ENCODE results near the gene HGFAC. TPM values are rescaled to one million over a fixed set of nuclear protein-coding genes. Genes with fewer than 3 reads are reported as not detected.

The HGFAC gene
- total and polyA plus RNA-seq, 4 experiments from 2014 or later: 0.17 TPM; not detected in 3

DNA sequence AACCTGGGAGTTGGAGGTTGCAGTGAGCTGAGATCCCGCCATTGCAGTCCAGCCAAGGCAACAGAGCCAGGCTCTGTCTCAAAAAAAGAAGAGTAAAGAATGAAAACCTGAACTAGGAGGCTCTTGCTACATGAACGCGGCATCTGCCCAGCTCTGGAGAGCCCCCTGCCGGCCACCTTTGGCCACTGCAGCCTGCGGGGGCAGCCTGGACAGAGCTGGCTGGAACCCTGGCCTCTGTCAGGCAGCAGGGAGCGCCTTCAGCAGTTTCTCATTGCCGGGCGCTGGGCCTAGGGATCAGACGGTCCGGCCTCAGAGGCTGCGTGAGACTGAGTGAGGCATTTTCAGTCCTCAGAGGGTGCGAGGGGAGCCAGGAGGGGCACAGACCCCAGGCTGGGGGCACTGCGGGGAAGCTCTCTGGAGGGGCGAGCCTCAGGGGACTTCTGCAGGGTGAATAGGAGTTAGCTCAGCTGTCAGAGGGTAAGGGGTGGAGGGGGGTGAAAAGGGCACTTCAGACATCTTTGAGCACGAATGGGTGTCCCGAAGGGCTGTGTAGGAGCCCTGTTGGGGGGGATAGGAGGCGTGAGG, 38.9 kb downstream of the HGFAC start:
- intact Hi-C loops (cut with micrococcal nuclease): loop anchor here (1.0 kb wide), 1 partner anchor 374 kb away; no protein-coding TSS in a partner anchor
- H3K4me3 Mint-ChIP-seq: no peak overlapping the region

DNA sequence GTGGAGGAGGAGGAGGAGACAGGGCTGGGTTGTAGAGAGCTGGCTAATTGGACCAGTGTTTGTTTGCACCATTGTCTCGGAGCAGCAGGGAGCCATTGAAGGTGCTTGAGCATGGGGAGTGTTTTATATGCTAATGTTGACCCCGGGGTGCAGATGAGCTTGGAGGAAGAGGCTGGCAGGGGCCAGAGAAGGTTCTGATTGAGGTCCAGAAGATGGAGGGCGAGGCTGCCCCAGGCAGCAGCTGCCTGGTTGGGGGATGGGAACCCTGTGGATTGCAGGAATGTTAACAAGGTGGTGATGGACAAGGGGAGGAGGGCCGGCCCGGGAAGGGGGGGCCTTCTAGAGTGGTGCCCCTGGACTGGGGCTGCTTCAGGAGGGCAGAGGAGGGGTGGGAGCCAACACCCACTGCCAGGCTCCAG, 39.4 kb downstream of the HGFAC start:
- POLR2A ChIA-PET (ENCODE audit: partially characterized antibody): interaction anchor here (1.1 kb wide), 1 partner anchor 135 kb away, joined by 3 read pairs; no protein-coding TSS in a partner anchor
- H3K36me3 Mint-ChIP-seq: no peaks in the 10 kb centered on the region
- H3K27ac Mint-ChIP-seq: no peak overlapping the region

More for the DNA sequence above, 38.9 kb downstream of the HGFAC start:
- no peaks in the 10 kb centered on the region for H3K9me3 ChIP-seq (ENCODE audit: control insufficient read depth in 1 of 2, low read length in 2 of 2)
- DNase-seq: peak in 4 of 5 donors; percentile 54 to 67 (median 62)
- H3K9me3 Mint-ChIP-seq: peaks cover 0 to 2% (median 0%) of the 10 kb centered on the region in 8 donors
- no peak overlapping the region for H3K27ac ChIP-seq (ENCODE audit: low read depth, low read length)
- peaks cover 0 to 4% (median under 1%) of the 10 kb centered on the region in 4 donors for H3K4me1 Mint-ChIP-seq
- H3K4me3 ChIP-seq (ENCODE audit: low read length in 2 of 2): no peak overlapping the region
- no peaks in the 10 kb centered on the region for H3K36me3 Mint-ChIP-seq
- no peaks in the 10 kb centered on the region for H3K36me3 ChIP-seq (ENCODE audit: insufficient read depth, low read length)
- peak overlapping the region in 1 of 7 donors; percentile 12 for H3K27ac Mint-ChIP-seq
- POLR2A ChIA-PET (ENCODE audit: partially characterized antibody): interaction anchor here (1.1 kb wide), 1 partner anchor 135 kb away, joined by 3 read pairs; no protein-coding TSS in a partner anchor
- CTCF ChIA-PET (ENCODE audit: partially characterized antibody): interaction anchor here (0.9 to 3.2 kb wide), 17 partner anchors 9 to 400 kb away, joined by 3 to 37 read pairs (median 4); no protein-coding TSS in a partner anchor
- no peaks in the 10 kb centered on the region for H3K27me3 ChIP-seq (ENCODE audit: insufficient read depth, low read length)
- peaks cover 7% of the 10 kb centered on the region for H3K4me1 ChIP-seq (ENCODE audit: insufficient read depth, low read length)
- H3K27me3 Mint-ChIP-seq: peaks cover 13 to 14% of the 10 kb centered on the region in 2 donors

DNA sequence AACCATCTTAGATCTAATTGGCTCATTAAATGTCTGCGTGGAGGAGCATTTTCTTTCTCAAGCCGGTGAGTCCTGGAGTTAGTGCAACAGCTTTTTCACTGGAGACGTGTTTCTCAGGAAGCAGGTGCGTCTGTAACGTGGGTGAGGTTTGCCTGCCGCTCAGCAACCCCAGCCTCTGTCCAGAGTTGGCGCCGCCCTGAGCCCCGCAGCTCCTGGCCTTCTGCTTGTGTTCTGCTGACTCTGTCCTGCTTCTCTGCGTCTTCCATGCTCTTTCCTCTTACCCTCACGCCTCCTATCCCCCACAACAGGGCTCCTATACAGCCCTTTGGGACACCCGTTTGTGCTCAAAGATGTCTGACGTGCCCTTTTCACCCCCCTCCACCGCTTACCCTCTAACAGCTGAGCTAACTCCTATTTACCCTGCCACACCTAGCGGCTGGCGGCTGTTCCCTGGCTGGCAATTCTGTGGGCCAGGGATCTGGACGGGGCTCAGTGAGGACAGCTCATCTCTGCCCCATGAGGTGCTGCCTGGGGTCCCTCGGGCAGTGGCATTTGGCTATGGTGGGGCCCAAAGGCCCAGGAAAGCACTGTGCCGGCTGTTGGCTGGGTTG, 40.1 kb downstream of the HGFAC start:
- H3K36me3 Mint-ChIP-seq: no peaks in the 10 kb centered on the region
- Histone ChIP-seq H3K4me3 (ENCODE audit: low read length in 2 of 2) (no peak overlapping the region), H3K27ac (ENCODE audit: low read depth, low read length) (no peak overlapping the region), H3K9me3 (ENCODE audit: control insufficient read depth in 1 of 2, low read length in 2 of 2) (no peaks in the 10 kb centered on the region), H3K4me1 (ENCODE audit: insufficient read depth, low read length) (peaks cover 7% of the 10 kb centered on the region), H3K36me3 (ENCODE audit: insufficient read depth, low read length) (no peaks in the 10 kb centered on the region), H3K27me3 (ENCODE audit: insufficient read depth, low read length) (no peaks in the 10 kb centered on the region)
- CTCF ChIA-PET (ENCODE audit: partially characterized antibody): interaction anchor here (1.0 to 3.2 kb wide), 5 partner anchors 125 to 376 kb away, joined by 3 to 37 read pairs (median 20); no protein-coding TSS in a partner anchor
- peaks cover 12 to 17% of the 10 kb centered on the region in 2 donors for H3K27me3 Mint-ChIP-seq
- H3K27ac Mint-ChIP-seq: no peak overlapping the region
- peaks cover 0 to 2% (median 0%) of the 10 kb centered on the region in 8 donors for H3K9me3 Mint-ChIP-seq
- POLR2A ChIA-PET (ENCODE audit: partially characterized antibody): no interaction called here
- peaks cover 0 to 4% (median under 1%) of the 10 kb centered on the region in 4 donors for H3K4me1 Mint-ChIP-seq
- no peak overlapping the region for H3K4me3 Mint-ChIP-seq
- DNase-seq: no peak
- intact Hi-C loops (cut with micrococcal nuclease): no loop called here

More for the DNA sequence above, 39.4 kb downstream of the HGFAC start:
- Histone ChIP-seq H3K9me3 (ENCODE audit: control insufficient read depth in 1 of 2, low read length in 2 of 2) (no peaks in the 10 kb centered on the region), H3K4me1 (ENCODE audit: insufficient read depth, low read length) (peaks cover 7% of the 10 kb centered on the region), H3K27me3 (ENCODE audit: insufficient read depth, low read length) (no peaks in the 10 kb centered on the region), H3K4me3 (ENCODE audit: low read length in 2 of 2) (no peak overlapping the region), H3K36me3 (ENCODE audit: insufficient read depth, low read length) (no peaks in the 10 kb centered on the region), H3K27ac (ENCODE audit: low read depth, low read length) (no peak overlapping the region)
- peaks cover 0 to 4% (median under 1%) of the 10 kb centered on the region in 4 donors for H3K4me1 Mint-ChIP-seq
- no peak overlapping the region for H3K4me3 Mint-ChIP-seq
- intact Hi-C loops (cut with micrococcal nuclease): no loop called here
- peaks cover 13 to 14% of the 10 kb centered on the region in 2 donors for H3K27me3 Mint-ChIP-seq
- H3K9me3 Mint-ChIP-seq: peaks cover 0 to 2% (median 0%) of the 10 kb centered on the region in 8 donors
- DNase-seq: no peak
- CTCF ChIA-PET (ENCODE audit: partially characterized antibody): interaction anchor here (1.0 to 3.2 kb wide), 16 partner anchors 9 to 400 kb away, joined by 3 to 37 read pairs (median 4); no protein-coding TSS in a partner anchor

DNA sequence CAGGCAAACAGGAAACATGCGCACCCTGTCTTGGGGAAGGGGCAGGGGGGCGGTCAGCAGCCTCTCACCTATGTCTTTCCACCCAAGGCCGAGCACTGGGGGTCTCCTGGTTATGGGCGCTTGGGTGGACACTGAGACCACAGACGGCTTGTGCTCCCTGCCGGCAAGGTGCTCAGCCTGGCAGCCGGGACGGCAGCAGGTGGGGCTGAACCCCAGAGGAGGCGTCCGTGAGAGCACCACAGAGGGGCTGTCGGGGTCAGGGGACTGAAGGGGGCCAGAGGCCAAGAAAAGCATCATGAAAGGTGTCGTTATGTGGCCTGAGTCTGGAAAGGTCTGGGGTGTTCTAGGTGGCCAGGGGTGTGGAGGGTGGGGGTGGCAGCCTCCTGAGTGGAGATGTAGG, 40.9 kb downstream of the HGFAC start:
- H3K9me3 ChIP-seq (ENCODE audit: control insufficient read depth in 1 of 2, low read length in 2 of 2): no peaks in the 10 kb centered on the region
- DNase-seq: no peak
- ChIA-PET CTCF (ENCODE audit: partially characterized antibody) (no interaction called here), POLR2A (ENCODE audit: partially characterized antibody) (no interaction called here)
- H3K4me1 ChIP-seq (ENCODE audit: insufficient read depth, low read length): peaks cover 7% of the 10 kb centered on the region
- Mint-ChIP-seq H3K4me3 (no peak overlapping the region), H3K4me1 (peaks cover 0 to 4% (median under 1%) of the 10 kb centered on the region in 4 donors), H3K9me3 (peaks cover 0 to 2% (median 0%) of the 10 kb centered on the region in 8 donors), H3K36me3 (no peaks in the 10 kb centered on the region), H3K27ac (no peak overlapping the region), H3K27me3 (peaks cover 12 to 17% of the 10 kb centered on the region in 2 donors)
- intact Hi-C loops (cut with micrococcal nuclease): no loop called here
- no peaks in the 10 kb centered on the region for H3K36me3 ChIP-seq (ENCODE audit: insufficient read depth, low read length)
- H3K4me3 ChIP-seq (ENCODE audit: low read length in 2 of 2): no peak overlapping the region
- no peak overlapping the region for H3K27ac ChIP-seq (ENCODE audit: low read depth, low read length)
- no peaks in the 10 kb centered on the region for H3K27me3 ChIP-seq (ENCODE audit: insufficient read depth, low read length)

DNA sequence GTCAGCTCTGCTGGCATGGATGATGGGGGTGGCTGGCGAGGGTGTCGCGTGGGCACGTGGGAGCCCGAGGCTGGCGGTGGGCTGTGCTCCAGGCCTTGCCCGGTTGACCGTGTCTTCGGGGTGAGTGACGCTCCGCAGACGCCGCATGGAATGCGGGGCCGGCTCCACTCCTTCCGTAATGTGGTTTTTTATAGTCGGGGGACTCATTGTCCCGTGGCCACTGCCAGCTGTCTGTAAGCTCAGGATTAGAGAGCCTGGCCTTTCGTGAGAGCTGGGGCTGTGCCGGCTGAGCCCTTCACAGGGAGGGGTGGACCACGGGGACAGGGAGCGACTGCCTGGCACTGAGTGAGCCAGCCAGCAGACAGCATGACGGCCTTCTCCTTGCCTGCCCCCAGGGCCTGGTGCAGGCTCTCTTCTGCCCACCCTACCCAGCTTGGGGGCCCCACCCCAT, 41.7 kb downstream of the HGFAC start:
- Mint-ChIP-seq H3K4me3 (no peak overlapping the region), H3K27ac (no peak overlapping the region), H3K4me1 (peaks cover 0 to 4% (median under 1%) of the 10 kb centered on the region in 4 donors), H3K27me3 (peaks cover 12 to 19% of the 10 kb centered on the region in 2 donors), H3K36me3 (no peaks in the 10 kb centered on the region), H3K9me3 (peaks cover 0 to 4% (median 0%) of the 10 kb centered on the region in 8 donors)
- Histone ChIP-seq H3K4me1 (ENCODE audit: insufficient read depth, low read length) (peaks cover 7% of the 10 kb centered on the region), H3K4me3 (ENCODE audit: low read length in 2 of 2) (no peak overlapping the region), H3K36me3 (ENCODE audit: insufficient read depth, low read length) (no peaks in the 10 kb centered on the region), H3K27ac (ENCODE audit: low read depth, low read length) (no peak overlapping the region), H3K27me3 (ENCODE audit: insufficient read depth, low read length) (no peaks in the 10 kb centered on the region), H3K9me3 (ENCODE audit: control insufficient read depth in 1 of 2, low read length in 2 of 2) (no peaks in the 10 kb centered on the region)
- ChIA-PET CTCF (ENCODE audit: partially characterized antibody) (no interaction called here), POLR2A (ENCODE audit: partially characterized antibody) (no interaction called here)
- intact Hi-C loops (cut with micrococcal nuclease): no loop called here
- DNase-seq: no peak

DNA sequence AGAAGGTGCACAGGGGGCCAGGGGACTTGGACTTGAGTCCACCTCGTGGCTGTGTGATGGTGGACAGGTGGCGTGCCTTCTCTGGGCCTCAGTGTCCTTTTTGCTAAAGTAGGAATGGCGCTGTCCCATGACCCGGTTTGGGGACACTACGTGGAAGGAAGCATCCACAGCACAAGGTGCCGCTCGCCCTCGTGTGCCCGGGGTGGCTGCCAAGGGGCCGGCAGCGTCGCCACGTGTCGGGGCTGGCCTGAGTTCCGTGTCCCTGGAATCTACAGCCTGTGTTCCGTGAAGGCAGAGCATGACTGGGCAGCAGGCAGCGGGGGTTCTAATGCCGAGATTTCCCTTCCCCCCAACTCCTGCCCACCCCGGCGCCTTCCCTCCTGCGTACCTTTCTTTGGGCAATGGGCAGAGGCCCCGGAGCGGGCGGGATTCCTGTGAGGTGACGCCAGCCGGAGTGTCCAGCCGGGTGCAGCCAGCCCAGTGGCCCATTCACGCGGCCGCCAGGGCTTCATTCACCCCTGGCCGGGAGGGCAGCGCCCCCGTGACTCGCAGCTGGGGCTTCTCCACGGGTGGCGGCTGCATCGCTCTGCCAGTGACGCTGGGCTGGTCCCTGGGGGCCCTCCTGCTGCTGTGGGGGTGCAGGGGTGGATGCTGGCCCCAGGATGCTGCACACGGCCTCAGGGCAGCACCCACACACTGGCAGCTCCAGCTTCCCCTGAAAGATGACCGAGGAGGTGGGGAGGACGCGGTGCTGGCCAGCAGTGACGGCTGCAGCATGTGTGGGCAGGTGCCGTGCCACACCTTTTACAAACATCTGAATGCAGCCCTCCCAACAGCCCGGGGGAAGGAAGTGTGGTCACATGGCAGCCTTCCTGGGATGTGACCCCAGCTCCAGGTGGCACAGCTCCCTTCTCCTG, 42.5 kb downstream of the HGFAC start:
- intact Hi-C loops (cut with micrococcal nuclease): no loop called here
- POLR2A ChIA-PET (ENCODE audit: partially characterized antibody): no interaction called here
- H3K4me3 Mint-ChIP-seq: no peak overlapping the region
- H3K36me3 Mint-ChIP-seq: no peaks in the 10 kb centered on the region
- H3K27me3 Mint-ChIP-seq: peaks cover 12 to 22% of the 10 kb centered on the region in 2 donors
- H3K4me1 Mint-ChIP-seq: peaks cover 0 to 4% (median under 1%) of the 10 kb centered on the region in 4 donors
- no peaks in the 10 kb centered on the region for H3K36me3 ChIP-seq (ENCODE audit: insufficient read depth, low read length)
- H3K4me1 ChIP-seq (ENCODE audit: insufficient read depth, low read length): peaks cover 7% of the 10 kb centered on the region
- H3K9me3 Mint-ChIP-seq: peaks cover 0 to 4% (median 0%) of the 10 kb centered on the region in 8 donors
- DNase-seq: no peak
- no peak overlapping the region for H3K27ac Mint-ChIP-seq
- H3K27ac ChIP-seq (ENCODE audit: low read depth, low read length): no peak overlapping the region
- CTCF ChIA-PET (ENCODE audit: partially characterized antibody): no interaction called here
- H3K27me3 ChIP-seq (ENCODE audit: insufficient read depth, low read length): no peaks in the 10 kb centered on the region
- H3K4me3 ChIP-seq (ENCODE audit: low read length in 2 of 2): no peak overlapping the region
- no peaks in the 10 kb centered on the region for H3K9me3 ChIP-seq (ENCODE audit: control insufficient read depth in 1 of 2, low read length in 2 of 2)

Measured in CD4-positive, alpha-beta memory T cell (primary cell).